NB4 (cell line): ENCODE measurements around the gene TBX4.

Experiments
- DNase-seq: peaks from one replicate; pipeline ENCODE4 v3.0.0; 2010; ENCODE audit warnings: low read depth
- H3K4me3 ChIP-seq: one replicate; pipeline ENCODE4 v1.5.1; 2011; ENCODE audit warnings: mild to moderate bottlenecking, low read depth, low read length, moderate library complexity
- CTCF ChIP-seq: IDR thresholded peaks from one replicate; pipeline ENCODE4 v1.5.1; 2012; ENCODE audit warnings: low read depth, low read length
- MAX ChIP-seq: IDR thresholded peaks from 2 replicates; pipeline ENCODE4 v1.6.1; 2011; ENCODE audit warnings: low read depth, low read length
- MYC ChIP-seq: IDR thresholded peaks from 2 replicates; pipeline ENCODE4 v1.6.1; 2011; ENCODE audit warnings: low read depth, low read length
- POLR2A ChIP-seq: IDR thresholded peaks from 2 replicates; pipeline ENCODE4 v1.6.1; 2011; ENCODE audit warnings: mild to moderate bottlenecking; ENCODE audit not compliant: insufficient read length; ENCODE audit errors: extremely low read depth

TBX4 gene

GRCh38 chr17:61498042-61498994 is 46.1 kb downstream of the TBX4 start:
- TF ChIP-seq MYC: no peak
- no peak for TF ChIP-seq CTCF
- TF ChIP-seq MAX: no peak
- TF ChIP-seq POLR2A: no peak
- H3K4me3 ChIP-seq: no peak overlapping the region
- DNase-seq: no peak

GRCh38 chr17:61499632-61500031 is 47.4 kb downstream of the TBX4 start:
- no peak overlapping the region for H3K4me3 ChIP-seq
- DNase-seq: no peak
- TF ChIP-seq MAX: no peak
- no peak for TF ChIP-seq MYC
- no peak for TF ChIP-seq POLR2A

GRCh38 chr17:61500287-61500686 is 48.1 kb downstream of the TBX4 start:
- DNase-seq: no peak
- no peak overlapping the region for H3K4me3 ChIP-seq
- TF ChIP-seq MAX: no peak

GRCh38 chr17:61502292-61502691 is 50.1 kb downstream of the TBX4 start:
- TF ChIP-seq CTCF (no peak), POLR2A (no peak), MAX (no peak)

GRCh38 chr17:61503961-61504360 is 51.7 kb downstream of the TBX4 start:
- DNase-seq: no peak
- TF ChIP-seq POLR2A: no peak
- no peak for TF ChIP-seq CTCF
- no peak for TF ChIP-seq MYC
- no peak for TF ChIP-seq MAX
- no peak overlapping the region for H3K4me3 ChIP-seq

More at GRCh38 chr17:61502292-61502691, 50.1 kb downstream of the TBX4 start:
- no peak overlapping the region for H3K4me3 ChIP-seq
- no peak for DNase-seq

GRCh38 chr17:61504697-61505096 is 52.5 kb downstream of the TBX4 start:
- no peak for DNase-seq
- no peak for TF ChIP-seq MAX
- TF ChIP-seq CTCF: no peak
- no peak for TF ChIP-seq POLR2A
- no peak for TF ChIP-seq MYC
- H3K4me3 ChIP-seq: no peak overlapping the region
